Measurements from ENCODE around the gene DEF6.

DEF6 gene

DNA sequence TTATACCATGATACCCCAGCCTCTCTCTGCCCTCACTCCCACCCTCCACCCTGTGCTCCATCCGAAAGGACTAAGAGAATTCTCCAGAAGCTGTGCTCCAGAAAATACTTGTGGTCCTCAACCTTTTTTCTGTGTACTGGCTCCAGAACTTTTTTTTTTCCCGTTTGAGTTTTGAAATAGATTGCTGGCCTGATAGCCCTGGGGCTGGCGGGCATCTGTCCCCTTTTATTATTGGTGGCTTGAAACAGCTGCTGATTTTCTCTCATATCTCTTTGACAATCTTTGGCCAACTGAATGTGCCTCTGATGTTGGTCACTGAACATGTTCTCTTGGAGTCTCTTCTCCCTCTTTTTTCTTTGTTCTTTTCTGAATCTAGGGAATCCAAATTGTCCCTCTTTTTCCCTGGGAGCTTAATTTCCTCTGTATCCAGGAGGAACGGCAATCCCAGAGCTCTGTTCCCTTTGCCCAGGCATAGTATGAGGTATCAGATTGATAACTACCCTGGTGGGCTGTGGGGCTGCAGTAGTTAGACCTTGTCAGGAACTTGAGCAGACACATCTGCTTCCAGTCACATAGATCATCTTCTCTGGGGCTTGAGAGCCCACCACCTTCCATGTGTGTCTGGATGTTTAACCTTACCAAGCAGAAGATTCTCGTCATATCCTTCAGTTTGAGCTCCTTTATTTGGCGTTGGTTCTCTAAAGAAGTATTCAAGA is 46.4 kb downstream of the DEF6 start:
- DNase-seq (ENCODE audit: low read depth, low spot score) = no peak

DNA sequence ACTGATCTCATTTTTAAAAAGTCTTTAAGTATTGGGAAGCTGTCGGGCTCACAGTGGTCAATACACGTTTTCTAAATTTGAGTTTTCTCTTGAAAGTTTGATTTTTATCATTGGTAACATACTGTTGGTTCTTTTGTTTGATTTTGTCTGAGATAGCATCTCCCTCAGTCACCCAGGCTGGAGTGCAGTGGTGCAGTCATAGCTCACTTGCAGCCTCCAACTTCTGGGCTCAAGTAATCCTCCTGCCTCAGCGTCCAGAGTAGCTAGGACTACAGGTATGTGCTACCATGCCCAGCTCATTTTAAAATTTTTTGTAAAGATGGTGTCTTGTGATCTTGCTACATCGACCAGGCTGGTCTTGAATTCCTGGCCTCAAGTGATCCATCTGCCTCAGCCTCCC is 53.8 kb downstream of the DEF6 start:
- no peak for DNase-seq (ENCODE audit: low read depth, low spot score)

GRCh38 chr6:35352735-35353134 is 55.1 kb downstream of the DEF6 start:
- no peak for DNase-seq (ENCODE audit: low read depth, low spot score)

DNA sequence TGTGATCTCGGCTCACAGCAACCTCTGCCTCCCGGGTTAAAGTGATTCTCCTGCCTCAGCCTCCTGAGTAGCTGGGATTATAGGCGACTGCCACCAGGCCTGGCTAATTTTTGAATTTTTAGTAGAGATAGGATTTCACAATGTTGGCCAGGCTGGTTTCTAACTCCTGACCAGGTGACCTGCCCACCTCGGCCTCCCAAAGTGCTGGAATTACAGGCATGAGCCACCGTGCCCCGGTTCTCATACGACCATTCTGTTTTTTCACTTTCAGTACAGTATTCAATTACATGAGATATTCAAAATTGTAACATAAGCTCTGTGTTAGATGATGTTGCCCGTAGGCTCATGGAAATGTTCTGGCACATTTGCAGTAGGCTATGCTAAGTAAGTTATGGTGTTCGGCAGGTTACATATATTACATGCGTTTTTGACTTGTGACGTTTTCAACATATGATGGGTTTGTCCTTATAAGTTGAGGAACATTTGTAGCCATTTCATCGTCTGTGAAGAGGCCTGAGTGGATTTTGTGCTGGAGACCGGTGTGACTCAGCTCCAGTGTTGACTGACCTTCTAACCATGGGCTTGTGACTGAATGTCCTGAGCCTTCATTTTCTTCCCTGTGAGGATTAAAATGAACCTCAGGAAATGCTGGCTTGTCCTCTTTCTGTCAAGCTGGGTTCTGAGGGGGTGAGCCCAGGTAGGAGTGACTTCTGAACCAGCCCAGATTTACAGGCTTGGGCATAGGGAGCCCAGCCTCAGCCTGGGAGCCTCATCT is 56.9 kb downstream of the DEF6 start:
- peak; percentile 32 for DNase-seq (ENCODE audit: low read depth, low spot score)

DNA sequence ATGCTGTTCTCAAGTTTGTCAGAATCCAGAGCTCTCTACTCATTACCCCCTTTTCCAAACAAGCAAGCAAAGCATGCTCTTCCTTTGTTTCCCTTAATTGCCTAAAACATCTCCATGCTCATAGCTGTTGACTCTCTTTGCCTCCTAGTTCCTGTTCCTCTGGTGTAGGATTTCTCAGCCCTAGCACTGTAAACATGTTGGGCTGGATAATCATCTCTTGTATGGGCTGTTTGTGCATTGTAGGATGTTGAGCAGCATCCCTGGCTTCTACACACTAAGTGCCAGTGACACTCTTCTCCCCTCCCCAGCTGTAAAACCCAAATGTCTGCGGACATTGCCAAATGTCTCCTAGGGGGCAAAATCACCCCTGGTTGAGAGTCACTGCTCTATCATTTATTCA is 58.8 kb downstream of the DEF6 start:
- DNase-seq (ENCODE audit: low read depth, low spot score) = no peak

- peak; percentile 37 for DNase-seq (ENCODE audit: low read depth, low spot score)
Measured at GRCh38 chr6:35357677-35358076, 60.1 kb downstream of the DEF6 start.

GRCh38 chr6:35358086-35358485 is 60.5 kb downstream of the DEF6 start:
- DNase-seq (ENCODE audit: low read depth, low spot score) = peak; percentile 16

DNA sequence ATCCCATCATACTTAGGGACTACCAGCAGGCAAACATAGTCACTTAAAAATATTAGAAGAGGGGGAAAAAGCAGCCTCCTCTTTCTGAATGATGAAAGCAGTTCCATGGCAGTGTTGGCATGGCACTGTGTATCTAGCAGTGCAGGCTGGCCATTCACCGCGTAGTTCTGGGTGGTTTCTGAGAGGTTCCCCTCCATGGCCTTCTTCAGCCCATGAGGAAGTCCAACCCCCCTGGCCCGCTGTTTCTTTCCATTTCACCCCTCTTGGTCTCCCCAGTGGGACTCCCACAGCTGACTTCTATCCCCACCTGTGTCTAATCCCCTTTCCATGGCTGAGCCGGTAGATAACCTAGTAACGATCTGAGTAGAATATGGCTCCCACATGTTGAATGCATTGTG is 61.7 kb downstream of the DEF6 start:
- DNase-seq (ENCODE audit: low read depth, low spot score) = no peak

- DNase-seq (ENCODE audit: low read depth, low spot score) = peak; percentile 97
Measured at GRCh38 chr6:35359744-35360348, 62.2 kb downstream of the DEF6 start.

DNA sequence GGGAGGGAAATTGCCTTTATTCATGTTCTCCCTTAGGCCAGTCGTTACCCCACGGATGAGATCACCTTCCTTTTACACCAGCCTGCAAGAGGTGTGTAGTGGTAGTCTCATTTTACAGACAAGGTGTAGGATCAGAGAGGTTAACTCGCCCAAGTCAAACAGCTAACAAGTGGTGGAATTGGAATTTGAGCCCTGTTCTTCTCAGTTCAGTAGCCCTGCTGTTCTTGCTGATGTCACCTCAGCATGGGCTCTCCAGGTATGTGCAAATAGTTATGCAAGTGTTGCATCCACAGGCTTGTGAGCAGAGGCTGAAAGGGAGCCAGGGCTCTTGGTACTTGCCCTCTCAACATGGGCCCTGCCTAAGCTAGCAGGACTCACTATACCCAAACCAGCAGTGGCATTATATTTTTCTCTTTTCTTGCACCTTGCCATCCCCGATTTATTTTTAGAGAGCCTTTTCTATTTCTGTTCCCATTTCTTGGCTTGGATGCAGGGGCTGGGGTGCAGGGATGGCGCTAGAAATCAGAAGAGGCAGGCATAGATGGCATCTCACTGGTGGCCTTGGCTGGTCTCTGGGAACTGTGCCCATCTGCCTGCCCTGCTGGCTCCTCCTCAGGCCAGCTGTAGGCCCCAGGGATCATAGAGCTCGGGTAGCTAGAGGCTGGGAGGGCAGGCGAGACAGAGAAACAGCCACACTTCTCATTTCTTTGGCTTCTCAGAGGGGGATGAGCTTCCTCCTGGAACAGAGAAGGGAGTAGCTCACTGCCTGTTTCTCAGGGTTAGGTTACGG is 62.9 kb downstream of the DEF6 start:
- peak; percentile 64 for DNase-seq (ENCODE audit: low read depth, low spot score)

DNA sequence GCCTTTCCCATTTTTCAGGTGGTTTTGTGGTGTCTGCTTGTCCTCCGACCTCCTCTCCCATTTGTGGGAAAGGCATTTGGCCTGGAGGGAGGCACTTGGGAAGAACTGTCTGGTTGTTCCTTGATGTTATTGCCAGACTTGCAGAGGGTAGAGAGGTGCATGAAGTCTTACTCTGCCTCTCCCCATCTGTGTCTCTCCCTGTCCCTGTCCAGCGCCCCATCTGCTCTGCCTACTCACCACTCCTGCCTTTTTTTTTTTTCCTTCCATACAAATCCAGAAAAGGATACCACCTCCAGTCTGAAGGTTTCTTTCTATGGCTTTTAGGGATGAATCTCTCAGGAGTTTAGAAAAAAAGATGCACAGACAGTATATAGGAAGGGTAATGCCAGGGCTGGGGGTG is 64.6 kb downstream of the DEF6 start:
- no peak for DNase-seq (ENCODE audit: low read depth, low spot score)

- DNase-seq (ENCODE audit: low read depth, low spot score) = no peak
Measured at GRCh38 chr6:35363293-35363750, 65.7 kb downstream of the DEF6 start.

- no peak for DNase-seq (ENCODE audit: low read depth, low spot score)
Measured at GRCh38 chr6:35365594-35366203, 68.1 kb downstream of the DEF6 start.

GRCh38 chr6:35366204-35366596 is 68.6 kb downstream of the DEF6 start:
- no peak for DNase-seq (ENCODE audit: low read depth, low spot score)

GRCh38 chr6:35367646-35368037 is 70.0 kb downstream of the DEF6 start:
- no peak for DNase-seq (ENCODE audit: low read depth, low spot score)

DNA sequence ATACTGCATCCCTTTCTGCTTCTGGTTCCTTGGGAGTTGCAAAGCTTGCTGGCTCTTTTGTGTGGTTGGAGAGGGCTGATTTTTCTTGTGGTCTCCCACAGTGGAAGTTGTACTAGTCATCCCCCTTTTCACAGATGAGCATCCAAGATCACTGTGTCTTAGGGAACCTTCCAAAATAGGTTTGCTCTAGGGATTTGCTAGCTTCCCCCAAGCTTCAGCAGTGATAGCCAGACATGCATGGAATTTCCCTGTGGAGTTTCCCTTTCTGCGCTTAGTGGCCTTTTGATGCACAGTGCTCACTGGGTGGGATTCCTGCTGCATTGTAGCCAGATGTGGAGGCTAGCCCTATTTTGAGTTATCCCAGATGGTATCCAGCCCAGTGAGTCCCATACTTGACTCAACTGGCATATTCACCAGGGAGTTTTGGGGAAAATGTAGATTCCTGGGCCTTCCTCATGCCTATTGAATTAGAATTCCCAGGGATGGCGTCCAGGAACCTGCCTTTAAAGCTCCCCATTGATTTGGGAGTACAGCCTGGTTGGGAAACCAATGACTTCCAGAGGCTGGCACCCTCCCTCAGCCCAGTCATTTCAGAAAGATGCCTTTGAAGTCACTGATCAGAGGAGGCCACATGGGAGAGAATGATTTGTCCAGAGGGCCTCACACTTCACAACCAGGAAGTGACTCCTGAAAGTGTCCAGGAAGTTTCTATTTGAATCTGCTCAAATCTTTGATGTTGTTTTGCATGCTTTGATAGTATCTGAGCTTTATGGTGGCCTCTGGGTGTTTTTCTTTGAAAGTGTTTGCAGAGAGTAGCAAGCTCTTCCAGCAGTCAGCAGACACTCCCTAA is 70.6 kb downstream of the DEF6 start:
- peak; percentile 64 for DNase-seq (ENCODE audit: low read depth, low spot score)

GRCh38 chr6:35370124-35370741 is 72.6 kb downstream of the DEF6 start:
- peak; percentile 88 for DNase-seq (ENCODE audit: low read depth, low spot score)

DNA sequence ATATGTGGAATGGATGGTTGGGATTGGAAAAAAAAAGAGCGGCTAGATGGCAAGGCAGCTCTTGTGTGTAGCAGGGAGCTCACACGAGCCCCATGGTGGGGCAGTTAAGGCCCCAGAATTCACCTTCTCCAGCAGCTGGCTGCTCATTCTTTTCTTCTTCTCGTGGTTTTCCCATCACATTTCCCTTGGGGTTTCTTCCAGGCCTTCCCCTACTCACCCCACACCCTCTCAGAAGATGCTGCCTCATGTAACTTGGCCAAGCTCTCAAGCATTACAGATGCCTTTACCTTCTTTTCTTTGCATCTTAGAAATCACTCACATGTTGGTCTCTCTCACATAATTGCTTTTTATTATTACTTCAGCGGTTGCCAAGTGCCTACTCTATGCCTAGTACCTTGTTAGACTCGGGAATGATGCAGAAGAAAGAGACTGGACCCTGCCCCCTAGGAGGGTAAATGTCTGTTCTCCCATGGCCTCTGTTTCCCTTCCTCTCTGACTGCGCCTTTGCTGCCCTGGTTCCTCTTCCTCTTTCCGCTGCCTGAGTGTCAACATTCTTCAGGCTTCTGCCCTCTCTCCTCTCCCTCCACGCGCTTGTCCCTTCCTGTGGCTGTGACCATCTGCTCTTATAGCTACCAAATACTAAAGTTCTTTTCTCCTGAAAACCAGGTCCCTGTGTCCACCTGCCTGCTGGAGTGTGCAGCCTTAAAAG is 73.3 kb downstream of the DEF6 start:
- no peak for DNase-seq (ENCODE audit: low read depth, low spot score)
